Forelimb muscle (tissue), 1 donor: ENCODE data around the gene QRICH1. TPM values are rescaled to one million over a fixed set of nuclear protein-coding genes. Genes with fewer than 3 reads are reported as not detected.

Experiments used
- DNase-seq: peaks from one replicate; pipeline ENCODE4 v3.0.0-alpha.2; 2013; ENCODE audit warnings: low read depth
- polyA plus RNA-seq: library from polyadenylated mRNA; unstranded; fragments of 120-200 nt; gene quantifications from one replicate; pipeline ENCODE4 v1.2.1, GENCODE V29; 2013; ENCODE audit not compliant: insufficient read length

QRICH1 gene, protein sequence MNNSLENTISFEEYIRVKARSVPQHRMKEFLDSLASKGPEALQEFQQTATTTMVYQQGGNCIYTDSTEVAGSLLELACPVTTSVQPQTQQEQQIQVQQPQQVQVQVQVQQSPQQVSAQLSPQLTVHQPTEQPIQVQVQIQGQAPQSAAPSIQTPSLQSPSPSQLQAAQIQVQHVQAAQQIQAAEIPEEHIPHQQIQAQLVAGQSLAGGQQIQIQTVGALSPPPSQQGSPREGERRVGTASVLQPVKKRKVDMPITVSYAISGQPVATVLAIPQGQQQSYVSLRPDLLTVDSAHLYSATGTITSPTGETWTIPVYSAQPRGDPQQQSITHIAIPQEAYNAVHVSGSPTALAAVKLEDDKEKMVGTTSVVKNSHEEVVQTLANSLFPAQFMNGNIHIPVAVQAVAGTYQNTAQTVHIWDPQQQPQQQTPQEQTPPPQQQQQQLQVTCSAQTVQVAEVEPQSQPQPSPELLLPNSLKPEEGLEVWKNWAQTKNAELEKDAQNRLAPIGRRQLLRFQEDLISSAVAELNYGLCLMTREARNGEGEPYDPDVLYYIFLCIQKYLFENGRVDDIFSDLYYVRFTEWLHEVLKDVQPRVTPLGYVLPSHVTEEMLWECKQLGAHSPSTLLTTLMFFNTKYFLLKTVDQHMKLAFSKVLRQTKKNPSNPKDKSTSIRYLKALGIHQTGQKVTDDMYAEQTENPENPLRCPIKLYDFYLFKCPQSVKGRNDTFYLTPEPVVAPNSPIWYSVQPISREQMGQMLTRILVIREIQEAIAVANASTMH
- 49.8 TPM for polyA plus RNA-seq

DNA sequence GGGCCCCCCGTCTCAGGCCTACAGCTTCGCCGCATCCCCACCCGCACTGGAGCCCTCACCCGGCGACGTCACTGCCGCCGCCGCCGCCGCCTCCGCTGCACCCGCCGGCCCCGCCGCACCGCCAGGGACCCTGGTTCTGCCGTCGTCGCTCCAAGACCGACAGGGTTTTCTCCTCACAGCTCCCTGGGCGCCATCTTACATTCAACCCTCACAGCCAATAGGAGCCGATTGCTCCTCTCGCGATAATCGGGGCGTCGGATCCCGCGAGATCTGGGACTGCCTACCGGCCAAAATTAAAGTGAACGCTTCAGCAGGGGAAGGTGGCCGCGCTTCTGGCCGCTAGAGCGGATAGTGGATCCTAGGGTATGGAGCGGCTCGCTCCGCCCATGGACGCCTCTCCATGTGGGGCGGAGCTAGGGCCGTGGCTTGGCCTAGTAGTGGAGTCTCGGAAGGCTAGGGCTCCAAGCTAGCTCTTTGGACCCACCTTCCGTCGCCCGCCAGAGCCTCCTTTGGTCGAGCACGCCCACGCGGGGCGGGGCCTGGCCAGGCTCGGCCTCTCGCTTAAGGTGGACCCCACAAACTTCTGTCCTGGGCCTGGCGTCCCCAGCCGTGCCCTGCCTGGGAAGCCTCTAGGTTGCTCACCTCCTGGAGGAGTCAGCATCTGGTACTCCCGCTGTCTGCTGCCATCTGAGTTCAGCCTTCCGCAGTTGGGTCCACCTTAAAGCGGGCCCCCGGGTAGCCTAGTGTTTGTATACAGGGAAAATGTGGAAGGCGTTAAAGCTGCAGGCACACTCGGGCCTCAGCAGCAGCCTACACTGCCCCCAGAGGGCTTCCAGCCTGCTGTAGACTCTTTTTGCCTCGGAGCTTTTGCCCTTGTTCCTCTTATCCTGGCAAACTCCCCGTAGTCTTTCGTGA is at the start of gene QRICH1:
Gene QRICH1, minus strand, starts transcription at position 219 of the 915 bp plus-strand sequence. CDS start 17,054 bp downstream, outside the sequence.
- peak; percentile 96 for DNase-seq

- DNase-seq, result no peak
These were observed 46.2 kb upstream of the QRICH1 start for GRCh38 chr3:49140080-49140479.

- DNase-seq, result no peak
These were observed 41.6 kb upstream of the QRICH1 start for GRCh38 chr3:49135499-49135898.

GRCh38 chr3:49134471-49135265 is 40.8 kb upstream of the QRICH1 start:
- DNase-seq, result no peak

- peak; percentile 73 for DNase-seq
These were observed 39.5 kb upstream of the QRICH1 start for GRCh38 chr3:49133226-49133951.

- DNase-seq, result peak; percentile 53
These were observed 38.8 kb upstream of the QRICH1 start, which contains the start of gene LAMB2 for GRCh38 chr3:49132437-49133225. Gene LAMB2, minus strand, starts transcription at chr3:49133050. Its CDS starts 183 bp downstream, at chr3:49132867.

DNA sequence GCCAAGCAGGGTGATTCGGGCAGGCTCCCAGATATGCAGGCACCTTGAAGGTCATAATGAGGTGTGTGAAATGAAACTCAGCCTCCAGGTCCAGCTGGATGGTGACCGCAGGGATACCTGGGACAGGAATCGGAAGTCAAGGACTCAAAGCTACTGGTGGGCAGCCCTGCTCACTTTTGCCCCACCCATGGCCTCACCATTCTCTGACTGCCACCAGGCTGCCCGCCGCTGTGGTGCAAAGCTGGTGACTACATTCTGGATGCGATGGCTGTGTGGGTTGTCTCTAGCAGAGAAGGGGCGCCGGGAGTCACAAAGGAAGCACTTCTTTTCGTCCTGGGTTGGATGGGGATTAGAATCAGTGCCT is 38.2 kb upstream of the QRICH1 start:
- no peak for DNase-seq

GRCh38 chr3:49131576-49131975 is 37.7 kb upstream of the QRICH1 start:
- DNase-seq, result no peak

DNA sequence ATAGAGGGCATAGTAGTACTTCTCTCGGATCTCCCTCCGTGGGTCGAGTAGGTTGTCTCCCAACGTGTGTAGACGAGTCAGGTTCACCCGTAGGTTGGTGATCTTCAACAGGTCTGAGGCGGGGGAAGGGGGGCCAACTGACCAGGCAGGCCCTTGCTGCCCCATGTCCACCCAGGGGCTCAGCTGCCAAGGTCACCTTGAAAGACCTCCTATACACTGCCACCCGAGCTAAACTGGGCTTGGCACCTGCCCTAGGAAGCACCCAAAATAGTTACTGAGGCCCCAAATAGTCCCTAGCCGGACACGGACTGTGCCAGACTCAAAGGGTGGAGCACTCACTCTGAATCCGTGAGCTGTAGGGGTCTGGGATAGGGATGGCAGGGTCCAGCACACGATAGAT is 37.2 kb upstream of the QRICH1 start:
- no peak for DNase-seq

- no peak for DNase-seq
These were observed 31.3 kb upstream of the QRICH1 start for GRCh38 chr3:49124991-49125670.

DNA sequence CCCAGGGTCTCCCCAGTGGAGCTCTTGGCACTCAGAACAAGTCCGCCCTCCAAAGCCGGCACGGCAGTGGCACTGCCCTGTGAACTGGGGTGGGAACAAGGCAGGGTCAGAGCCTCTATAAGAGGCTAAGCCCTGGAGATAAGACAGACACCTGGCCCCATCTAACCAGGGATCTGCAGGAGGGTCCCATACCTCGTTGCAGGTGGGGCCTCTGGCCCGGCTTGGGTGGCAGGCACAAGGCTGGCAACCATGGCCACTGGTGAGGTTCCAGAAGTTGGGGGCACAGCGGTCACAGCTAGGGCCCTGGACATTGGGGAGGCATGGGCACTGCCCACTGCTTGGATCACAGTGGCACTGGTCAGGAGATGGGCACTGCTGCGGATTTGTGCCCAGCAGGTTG is 30.3 kb upstream of the QRICH1 start:
- no peak for DNase-seq

DNA sequence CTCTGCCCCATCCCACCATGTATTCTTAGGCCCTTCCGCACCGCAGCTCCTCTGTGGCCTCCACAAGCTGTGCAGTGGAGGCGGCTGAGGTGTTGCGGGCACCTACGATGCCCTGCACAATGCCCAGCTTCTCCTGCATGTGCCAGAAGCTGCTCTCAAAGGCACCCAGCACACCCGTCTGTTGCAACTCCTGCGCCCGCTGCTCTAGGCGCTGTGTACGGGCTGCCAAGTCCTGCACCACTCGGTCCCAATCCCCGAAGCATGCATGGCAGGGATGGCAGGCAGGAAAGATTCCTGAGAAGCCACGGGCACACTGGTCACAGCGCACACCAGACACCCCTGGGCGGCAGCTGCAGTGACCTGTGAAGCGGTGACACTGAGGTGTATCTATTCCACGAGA is 29.8 kb upstream of the QRICH1 start:
- DNase-seq, result no peak

DNA sequence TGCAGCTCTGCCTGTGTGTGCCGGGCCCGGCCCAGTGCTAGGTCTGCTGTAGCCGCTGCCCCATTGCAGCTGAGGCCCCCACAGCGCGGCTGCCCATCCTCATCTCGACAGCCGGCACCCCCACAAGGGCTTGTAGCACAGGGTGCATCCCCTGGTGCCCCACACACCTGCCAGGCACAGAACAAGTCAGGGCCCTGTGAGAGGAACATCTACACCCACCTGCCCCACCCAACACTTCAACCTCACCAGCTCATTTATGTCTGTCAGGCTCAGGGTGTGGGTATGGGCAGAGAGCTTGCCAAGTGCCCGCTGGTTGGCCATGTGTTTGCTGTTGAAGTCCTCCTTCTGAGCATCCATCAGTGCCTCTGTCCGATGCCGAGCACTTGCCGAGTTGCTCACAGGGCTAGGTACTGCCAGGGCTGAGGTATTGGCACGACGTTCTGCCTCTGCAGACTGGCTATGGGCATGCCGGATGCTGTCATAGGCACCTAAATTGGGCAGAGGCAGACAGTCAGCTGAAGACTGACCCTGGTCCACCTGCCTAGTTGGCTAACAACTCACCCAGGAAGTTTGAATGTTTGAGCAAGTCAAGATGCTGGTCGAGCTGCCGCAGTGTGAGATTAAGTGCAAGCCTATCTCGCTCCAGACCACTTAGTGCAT is 29.1 kb upstream of the QRICH1 start:
- no peak for DNase-seq

- no peak for DNase-seq
These were observed 28.6 kb upstream of the QRICH1 start for GRCh38 chr3:49122451-49122850.

DNA sequence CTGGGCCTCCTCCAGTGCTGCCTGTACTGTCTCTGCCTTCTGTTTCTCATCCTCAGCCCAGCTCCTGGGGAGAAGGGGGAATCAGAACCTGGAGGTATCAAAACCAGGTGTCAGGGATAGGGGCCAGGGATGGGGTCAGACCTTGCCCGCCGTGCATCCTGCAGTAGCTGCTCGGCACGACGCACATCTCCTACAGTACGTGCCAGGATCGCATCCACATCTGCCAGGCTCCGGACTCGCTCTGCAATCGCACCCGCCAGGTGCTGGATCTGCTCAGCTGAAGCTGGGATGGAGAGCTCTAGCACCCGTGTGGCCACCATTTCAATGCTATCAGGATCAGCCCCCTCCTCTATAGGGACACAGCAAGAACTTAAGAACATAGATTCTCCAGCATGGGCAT is 28.2 kb upstream of the QRICH1 start:
- no peak for DNase-seq

DNA sequence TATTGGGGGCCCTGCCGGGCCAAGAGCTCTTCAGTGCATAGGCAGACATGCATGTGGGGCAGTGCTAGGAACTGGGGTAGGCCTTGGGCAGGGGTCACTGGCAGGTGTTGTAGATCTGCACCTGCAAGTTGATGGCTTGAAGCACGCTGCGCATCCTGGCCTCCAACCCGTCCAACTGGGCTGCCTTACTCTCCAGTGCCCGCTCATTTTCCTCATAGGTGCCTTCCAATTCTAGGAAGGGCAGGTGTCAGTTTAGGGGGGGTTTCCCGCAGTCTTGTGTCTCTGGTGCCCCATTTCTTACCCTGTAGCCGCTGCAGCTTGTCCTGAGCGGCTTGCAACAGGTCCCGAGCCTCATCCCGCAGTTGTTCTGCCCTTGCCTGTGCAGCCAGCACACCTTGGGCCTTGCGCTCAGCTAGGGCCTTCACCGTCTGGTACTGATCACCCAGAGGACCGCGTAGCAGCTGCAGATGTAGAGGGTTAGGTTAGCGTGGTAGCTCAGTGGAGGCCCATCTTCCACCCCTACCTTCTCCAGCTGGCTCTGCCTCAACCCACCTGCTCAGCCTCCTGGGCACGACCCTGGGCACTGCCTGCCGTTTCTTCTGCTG is 27.4 kb upstream of the QRICH1 start:
- no peak for DNase-seq

- peak; percentile 84 for DNase-seq
These were observed 26.7 kb upstream of the QRICH1 start, which contains the start of gene USP19 for GRCh38 chr3:49120438-49121131. Gene USP19, minus strand, starts transcription at chr3:49120823. Its CDS starts 1,678 bp downstream, at chr3:49119145.
